ENCODE results near the gene EMC6. TPM values are rescaled to one million over a fixed set of nuclear protein-coding genes. Genes with fewer than 3 reads are reported as not detected.

EMC6 gene
- total RNA-seq, 4 donors from 2014 or later, result 15.8 to 38.2 (median 23.6) TPM

DNA sequence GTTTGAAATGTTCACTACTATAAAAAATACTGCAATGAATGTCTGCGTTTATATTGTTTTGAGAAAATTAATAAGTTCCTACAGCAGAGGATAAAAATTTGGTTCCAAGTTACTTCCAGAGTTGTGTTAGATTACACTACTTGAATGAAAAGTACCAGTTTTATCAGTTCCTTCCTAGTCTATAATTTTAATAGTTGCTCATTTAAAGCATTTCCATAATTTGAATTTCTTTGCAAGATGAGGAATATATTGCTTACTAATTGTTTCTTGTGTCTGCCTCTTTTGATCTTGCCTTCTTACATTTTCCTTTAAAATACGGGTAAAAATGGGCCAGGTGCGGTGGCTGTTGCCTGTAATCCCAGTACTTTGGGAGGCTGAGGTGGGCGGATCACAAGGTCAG lies 4.0 kb downstream of the EMC6 start:
- TF ChIP-seq POLR2A (IDR thresholded peaks at IDR 0.05; ENCODE audit: low read depth), result no peak
- no peak for TF ChIP-seq POLR2AphosphoS5 (IDR thresholded peaks at IDR 0.05)
- no peak for TF ChIP-seq EP300 (IDR thresholded peaks at IDR 0.05)
- TF ChIP-seq, protein P1, sequence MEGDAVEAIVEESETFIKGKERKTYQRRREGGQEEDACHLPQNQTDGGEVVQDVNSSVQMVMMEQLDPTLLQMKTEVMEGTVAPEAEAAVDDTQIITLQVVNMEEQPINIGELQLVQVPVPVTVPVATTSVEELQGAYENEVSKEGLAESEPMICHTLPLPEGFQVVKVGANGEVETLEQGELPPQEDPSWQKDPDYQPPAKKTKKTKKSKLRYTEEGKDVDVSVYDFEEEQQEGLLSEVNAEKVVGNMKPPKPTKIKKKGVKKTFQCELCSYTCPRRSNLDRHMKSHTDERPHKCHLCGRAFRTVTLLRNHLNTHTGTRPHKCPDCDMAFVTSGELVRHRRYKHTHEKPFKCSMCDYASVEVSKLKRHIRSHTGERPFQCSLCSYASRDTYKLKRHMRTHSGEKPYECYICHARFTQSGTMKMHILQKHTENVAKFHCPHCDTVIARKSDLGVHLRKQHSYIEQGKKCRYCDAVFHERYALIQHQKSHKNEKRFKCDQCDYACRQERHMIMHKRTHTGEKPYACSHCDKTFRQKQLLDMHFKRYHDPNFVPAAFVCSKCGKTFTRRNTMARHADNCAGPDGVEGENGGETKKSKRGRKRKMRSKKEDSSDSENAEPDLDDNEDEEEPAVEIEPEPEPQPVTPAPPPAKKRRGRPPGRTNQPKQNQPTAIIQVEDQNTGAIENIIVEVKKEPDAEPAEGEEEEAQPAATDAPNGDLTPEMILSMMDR (IDR thresholded peaks at IDR 0.05), result no peak
- no peak for DNase-seq (ENCODE audit: extremely low spot score)
- H3K4me1 ChIP-seq, result peaks cover 13 to 27% (median 17%) of the 10 kb centered on the region in 4 donors
- peaks cover 0 to 19% (median 2%) of the 10 kb centered on the region in 4 donors for H3K36me3 ChIP-seq
- intact Hi-C loops (cut with DNase I), result no loop called here
- peaks cover 0 to 3% (median 0%) of the 10 kb centered on the region in 4 donors for H3K27me3 ChIP-seq
- no peaks in the 10 kb centered on the region for H3K9me3 ChIP-seq
- no peak overlapping the region for H3K4me3 ChIP-seq
- no peak overlapping the region for H3K27ac ChIP-seq (replicated peaks in 1 of 4)
- WGBS, result 99% methylated on average over 4 of the region's 4 CpGs

DNA sequence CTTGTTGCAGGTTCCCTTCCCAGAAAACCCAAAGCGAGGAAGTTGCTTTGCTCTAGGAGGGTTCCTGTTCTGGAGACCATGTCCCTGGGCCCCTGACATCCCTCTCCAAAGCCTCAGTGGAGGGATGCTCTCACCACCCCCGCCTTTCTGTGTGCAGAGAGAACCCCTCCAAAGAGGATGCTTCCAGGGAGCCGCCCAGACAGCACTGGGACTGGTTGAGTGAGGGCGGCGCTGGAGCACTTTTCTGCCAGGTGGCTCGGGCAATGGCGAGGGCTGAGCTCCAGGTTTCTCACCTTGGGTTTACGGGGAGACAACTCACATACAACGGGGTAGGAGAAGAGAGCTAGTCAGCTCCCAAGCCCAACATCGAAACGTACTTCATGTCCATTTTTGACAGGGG lies 7.3 kb downstream of the EMC6 start:
- intact Hi-C loops (cut with DNase I), result no loop called here
- Histone ChIP-seq H3K27ac (replicated peaks in 1 of 4) (no peak overlapping the region), H3K27me3 (peaks cover 0 to 28% (median 0%) of the 10 kb centered on the region in 4 donors), H3K4me1 (peaks cover 0 to 4% (median under 1%) of the 10 kb centered on the region in 4 donors), H3K36me3 (peaks cover 0 to 12% (median 0%) of the 10 kb centered on the region in 4 donors), H3K4me3 (no peak overlapping the region), H3K9me3 (no peaks in the 10 kb centered on the region)
- no peak for DNase-seq (ENCODE audit: extremely low spot score)
- WGBS, result 92% methylated on average over 5 of the region's 11 CpGs
- TF ChIP-seq POLR2AphosphoS5 (IDR thresholded peaks at IDR 0.05) (no peak), EP300 (IDR thresholded peaks at IDR 0.05) (no peak), POLR2A (IDR thresholded peaks at IDR 0.05; ENCODE audit: low read depth) (no peak)
- TF ChIP-seq, protein P1 (IDR thresholded peaks at IDR 0.05), result no peak

DNA sequence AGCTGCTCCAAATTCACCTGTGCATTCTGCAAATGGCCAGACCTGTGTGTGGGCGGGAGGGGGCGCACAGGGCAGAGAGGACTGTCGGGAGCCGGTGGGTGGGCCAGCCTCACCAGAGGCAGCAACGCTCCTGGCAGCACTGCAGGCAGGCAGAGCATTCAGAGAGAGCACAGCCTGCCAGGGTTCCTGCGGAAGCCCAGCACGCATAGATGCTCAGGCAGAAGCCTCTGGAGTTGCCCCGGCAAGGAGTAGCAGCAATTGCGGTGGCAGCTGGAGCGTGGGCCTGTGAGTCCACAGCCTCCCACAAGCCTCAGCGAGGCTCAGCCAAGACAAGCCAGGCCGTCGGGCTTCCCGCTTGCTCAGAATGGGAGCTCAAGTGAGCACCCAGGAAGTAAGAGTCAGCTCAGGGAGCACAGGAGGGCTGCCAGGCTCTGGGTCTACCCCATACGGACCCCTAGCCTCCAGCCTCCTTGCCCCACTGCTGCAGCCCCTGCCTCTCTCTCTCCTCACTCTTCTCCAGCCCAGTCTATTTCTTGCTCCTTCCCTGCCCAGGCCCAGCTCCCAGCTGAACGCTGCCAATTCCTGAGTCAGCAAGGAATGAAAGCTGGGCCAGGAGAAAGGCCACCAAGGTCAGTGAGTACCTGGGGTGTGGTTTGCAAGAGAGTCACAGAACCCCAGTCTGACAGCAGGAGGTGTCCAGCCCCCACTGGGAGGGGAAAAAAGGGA lies 9.6 kb downstream of the EMC6 start:
- H3K4me1 ChIP-seq, result no peaks in the 10 kb centered on the region
- WGBS, result 49% methylated on average over 4 of the region's 16 CpGs
- H3K36me3 ChIP-seq, result peaks cover 0 to 1% (median 0%) of the 10 kb centered on the region in 4 donors
- no peak for DNase-seq (ENCODE audit: extremely low spot score)
- intact Hi-C loops (cut with DNase I), result no loop called here
- no peak overlapping the region for H3K4me3 ChIP-seq
- H3K27ac ChIP-seq (replicated peaks in 1 of 4), result no peak overlapping the region
- TF ChIP-seq EP300 (IDR thresholded peaks at IDR 0.05), result no peak
- no peak for TF ChIP-seq POLR2A (IDR thresholded peaks at IDR 0.05; ENCODE audit: low read depth)
- TF ChIP-seq POLR2AphosphoS5 (IDR thresholded peaks at IDR 0.05), result no peak
- TF ChIP-seq, protein P1 (IDR thresholded peaks at IDR 0.05), result no peak
- peaks cover 0 to 52% (median 2%) of the 10 kb centered on the region in 4 donors for H3K27me3 ChIP-seq
- H3K9me3 ChIP-seq, result no peaks in the 10 kb centered on the region

DNA sequence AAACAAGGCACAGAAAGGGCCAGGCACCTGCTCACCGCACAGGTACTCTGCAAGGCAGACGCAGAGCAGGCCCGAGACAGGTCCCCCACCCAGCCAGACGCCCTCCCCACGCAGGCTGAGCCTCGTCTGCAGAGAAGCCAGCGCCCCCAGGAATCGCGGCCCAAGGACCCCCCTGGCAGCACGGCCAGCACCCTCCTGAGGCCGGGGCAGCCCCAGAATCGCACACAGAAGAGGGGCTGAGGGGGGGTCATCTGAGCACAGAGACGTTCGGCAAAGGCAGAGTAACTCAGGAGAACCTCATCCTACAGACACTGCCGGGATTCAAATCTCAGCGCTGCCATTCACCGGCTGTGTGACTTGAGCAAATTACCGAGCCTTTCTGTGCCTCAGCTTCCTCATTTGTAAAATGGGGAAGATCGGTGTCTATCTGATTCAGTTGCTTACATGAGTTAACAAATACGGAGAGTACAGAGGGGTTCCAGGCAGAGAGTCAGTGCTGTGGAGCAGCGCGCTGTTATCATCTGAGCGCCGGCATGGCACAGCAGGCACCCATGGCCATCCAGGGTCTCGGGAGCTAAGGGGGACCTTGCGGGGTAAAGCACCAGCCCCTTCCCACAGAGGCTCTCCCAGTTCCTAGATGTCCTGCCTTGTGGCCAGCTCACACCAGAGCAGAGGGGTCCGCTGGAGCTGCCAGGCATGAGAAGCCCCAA lies 10.4 kb downstream of the EMC6 start:
- intact Hi-C loops (cut with DNase I), result no loop called here

More for the DNA sequence above, 10.4 kb downstream of the EMC6 start:
- no peak overlapping the region for H3K4me3 ChIP-seq
- H3K27me3 ChIP-seq, result peaks cover 0 to 59% (median 2%) of the 10 kb centered on the region in 4 donors
- no peak for DNase-seq (ENCODE audit: extremely low spot score)
- 78% methylated on average over 18 of the region's 27 CpGs for WGBS
- no peak overlapping the region for H3K27ac ChIP-seq (replicated peaks in 1 of 4)
- no peaks in the 10 kb centered on the region for H3K4me1 ChIP-seq
- H3K36me3 ChIP-seq, result no peaks in the 10 kb centered on the region
- no peaks in the 10 kb centered on the region for H3K9me3 ChIP-seq
- TF ChIP-seq, protein P1 (IDR thresholded peaks at IDR 0.05), result no peak
- TF ChIP-seq POLR2A (IDR thresholded peaks at IDR 0.05; ENCODE audit: low read depth), result no peak
- no peak for TF ChIP-seq POLR2AphosphoS5 (IDR thresholded peaks at IDR 0.05)

All from esophagus muscularis mucosa (tissue), 4 donors.